H1 (cell line): Measurements from ENCODE around the gene MSI2. TPM values are rescaled to one million over a fixed set of nuclear protein-coding genes. Genes with fewer than 3 reads are reported as not detected.

Experiments used
- CTCF ChIA-PET: fragments of 300-600 bp; sonication (Branson Sonifier 250); formaldehyde crosslinking; loops from one replicate; lab custom pipeline; 2021; ENCODE audit not compliant: partially characterized antibody; lab: Charles Lee
- POLR2A ChIA-PET: fragments of 300-600 bp; sonication (Branson Sonifier 250); formaldehyde crosslinking; loops from one replicate; lab custom pipeline; 2021; ENCODE audit warnings: inconsistent platforms; ENCODE audit not compliant: partially characterized antibody; lab: Charles Lee
- DNase-seq, 2 experiments: peaks; one replicate each; pipeline versions ENCODE4 v3.0.0 to v3.0.0-alpha.2; 2010 to 2022; ENCODE audit warnings: low spot score in 2 of 2, low read depth in 1 of 2, mixed read lengths in 1 of 2
- FAIRE-seq: peaks from 2 replicates; lab custom pipeline; 2011; peaks lifted over from hg19 to GRCh38; lab: Jason Lieb, UNC
- H2AFZ ChIP-seq: 2 replicates; pipeline ENCODE4 v1.8.1; 2012; ENCODE audit warnings: low read length, inconsistent platforms
- H2AK5ac ChIP-seq: 2 replicates; pipeline ENCODE4 v1.6.1; 2013; ENCODE audit warnings: low read depth, low read length
- H2BK120ac ChIP-seq: replicated peaks from 2 replicates; pipeline ENCODE3; 2013; ENCODE audit warnings: low read depth, low read length, inconsistent platforms
- H2BK12ac ChIP-seq: 2 replicates; pipeline ENCODE4 v1.6.1; 2013; ENCODE audit warnings: low read depth, low read length
- H2BK15ac ChIP-seq: 2 replicates; pipeline ENCODE4 v1.6.1; 2013; ENCODE audit warnings: low read length
- H2BK20ac ChIP-seq: 2 replicates; pipeline ENCODE4 v1.6.1; 2013; ENCODE audit warnings: low read length
- H2BK5ac ChIP-seq: 2 replicates; pipeline ENCODE4 v1.6.1; 2013; ENCODE audit warnings: low read depth, low read length
- H3K14ac ChIP-seq: 2 replicates; pipeline ENCODE4 v1.6.1; 2013; ENCODE audit warnings: inconsistent platforms; ENCODE audit not compliant: insufficient read length
- H3K18ac ChIP-seq: 2 replicates; pipeline ENCODE4 v1.6.1; 2013; ENCODE audit warnings: low read length; ENCODE audit errors: extremely low read depth
- H3K23ac ChIP-seq: 2 replicates; pipeline ENCODE4 v1.6.1; 2013; ENCODE audit warnings: inconsistent platforms; ENCODE audit not compliant: insufficient read length
- H3K23me2 ChIP-seq: 2 replicates; pipeline ENCODE4 v1.6.1; 2013; ENCODE audit warnings: low read depth, low read length
- H3K27ac ChIP-seq: 2 replicates; pipeline ENCODE4 v1.6.1; 2011; ENCODE audit warnings: low read depth, low read length, inconsistent platforms
- H3K27me3 ChIP-seq, 4 experiments: replicated peaks in 1 of 4; 1 replicate in 1 of 4; 2 replicates in 3 of 4; pipeline versions ENCODE4 v1.6.1 to v1.8.1; 2011 to 2013; ENCODE audit warnings: low read length in 3 of 4, mild to moderate bottlenecking in 3 of 4, inconsistent platforms in 2 of 4, mixed read lengths in 2 of 4, moderate library complexity in 1 of 4; ENCODE audit not compliant: control insufficient read depth in 3 of 4, insufficient read depth in 3 of 4; ENCODE audit errors: extremely low read depth in 1 of 4
- H3K36me3 ChIP-seq, 4 experiments: 2 replicates each; pipeline versions ENCODE4 v1.6.1 to v1.8.1; 2011 to 2013; ENCODE audit warnings: mild to moderate bottlenecking in 4 of 4, low read length in 3 of 4, moderate library complexity in 2 of 4, control low read depth in 1 of 4, inconsistent platforms in 1 of 4; ENCODE audit not compliant: insufficient read depth in 4 of 4, control insufficient read depth in 2 of 4
- H3K4ac ChIP-seq: replicated peaks from 2 replicates; pipeline ENCODE3; 2013; ENCODE audit warnings: low read length, low read depth, mixed read lengths, inconsistent platforms; ENCODE audit not compliant: insufficient read length
- H3K4me1 ChIP-seq, 4 experiments: replicated peaks in 1 of 4; 1 replicate in 1 of 4; 2 replicates in 3 of 4; pipeline versions ENCODE4 v1.6.1 to v1.8.1; 2011 to 2013; ENCODE audit warnings: low read length in 3 of 4, inconsistent platforms in 2 of 4, mixed read lengths in 1 of 4; ENCODE audit not compliant: insufficient read depth in 4 of 4, control insufficient read depth in 3 of 4
- H3K4me2 ChIP-seq, 2 experiments: 2 replicates each; pipeline versions ENCODE4 v1.6.1 to v1.8.1; 2011 to 2013; ENCODE audit warnings: low read depth in 2 of 2, low read length in 2 of 2, control low read depth in 1 of 2, inconsistent platforms in 1 of 2, mild to moderate bottlenecking in 1 of 2; ENCODE audit not compliant: insufficient read depth in 1 of 2
- H3K4me3 ChIP-seq, 4 experiments: fragments of 200-600, 300-600 bp in 1 of 4; sonication (generic), shearing (Covaris generic), sonication (Bioruptor Twin) in 1 of 4; 2 replicates each; pipeline versions ENCODE4 v1.5.1 to v1.8.1; 2011 to 2016; ENCODE audit warnings: low read length in 4 of 4, low read depth in 3 of 4, control low read depth in 2 of 4, inconsistent platforms in 2 of 4, mild to moderate bottlenecking in 2 of 4, mixed read lengths in 1 of 4, moderate library complexity in 1 of 4; ENCODE audit not compliant: insufficient read depth in 2 of 4; ENCODE audit errors: extremely low read depth in 1 of 4
- H3K56ac ChIP-seq: replicated peaks from 2 replicates; pipeline ENCODE3; 2013; ENCODE audit warnings: low read depth, mild to moderate bottlenecking, mixed read lengths, low read length, inconsistent platforms; ENCODE audit not compliant: insufficient read length
- H3K79me1 ChIP-seq: 2 replicates; pipeline ENCODE4 v1.6.1; 2013; ENCODE audit warnings: low read depth, low read length, control low read depth
- H3K79me2 ChIP-seq, 2 experiments: 2 replicates each; pipeline versions ENCODE4 v1.6.1 to v1.8.1; 2012 to 2013; ENCODE audit warnings: low read length in 2 of 2, mild to moderate bottlenecking in 2 of 2, inconsistent platforms in 1 of 2; ENCODE audit not compliant: insufficient read depth in 2 of 2, control insufficient read depth in 1 of 2
- H3K9ac ChIP-seq, 4 experiments: replicated peaks in 1 of 4; 1 replicate in 1 of 4; 2 replicates in 3 of 4; pipeline versions ENCODE4 v1.6.1 to v1.8.1; 2011 to 2013; ENCODE audit warnings: low read depth in 3 of 4, low read length in 3 of 4, control low read depth in 2 of 4, mild to moderate bottlenecking in 2 of 4, moderate library complexity in 2 of 4, inconsistent platforms in 1 of 4; ENCODE audit errors: extremely low read depth in 1 of 4
- H3K9me3 ChIP-seq, 2 experiments: 2 replicates each; pipeline versions ENCODE4 v1.6.1 to v1.8.1; 2012 to 2013; ENCODE audit warnings: mild to moderate bottlenecking in 2 of 2, moderate library complexity in 2 of 2, control low read depth in 1 of 2, inconsistent platforms in 1 of 2, low read depth in 1 of 2, low read length in 1 of 2, mixed read lengths in 1 of 2; ENCODE audit not compliant: insufficient read depth in 2 of 2
- H4K20me1 ChIP-seq, 2 experiments: replicated peaks in 1 of 2; 2 replicates each; pipeline versions ENCODE3 to v1.8.1; 2011 to 2013; ENCODE audit warnings: inconsistent platforms in 2 of 2, low read length in 2 of 2, mild to moderate bottlenecking in 1 of 2; ENCODE audit not compliant: insufficient read depth in 2 of 2, control insufficient read depth in 1 of 2
- H4K5ac ChIP-seq: 2 replicates; pipeline ENCODE4 v1.6.1; 2013; ENCODE audit warnings: low read length, low read depth, mixed read lengths, inconsistent platforms; ENCODE audit not compliant: insufficient read length
- H4K8ac ChIP-seq: 2 replicates; pipeline ENCODE4 v1.8.0; 2013; ENCODE audit warnings: mild to moderate bottlenecking, moderate library complexity, low read length, inconsistent platforms; ENCODE audit not compliant: insufficient read depth; ENCODE audit errors: extremely low read depth
- H4K91ac ChIP-seq: replicated peaks from 2 replicates; pipeline ENCODE3; 2013; ENCODE audit warnings: low read length, mixed read lengths, inconsistent platforms; ENCODE audit not compliant: insufficient read length
- BRCA1 ChIP-seq: IDR thresholded peaks from 2 replicates; pipeline ENCODE4 v1.6.1; 2012; ENCODE audit warnings: low read depth, low read length, improper control_type of control experiment
- CTCF ChIP-seq, 3 experiments: IDR thresholded peaks; 1 replicate in 2 of 3; 2 replicates in 1 of 3; pipeline versions ENCODE4 v1.5.1 to v1.6.1; 2011; ENCODE audit warnings: low read length in 3 of 3, mild to moderate bottlenecking in 3 of 3, inconsistent platforms in 2 of 3, low read depth in 1 of 3, moderate library complexity in 1 of 3; ENCODE audit not compliant: insufficient read depth in 1 of 3; ENCODE audit errors: control extremely low read depth in 1 of 3
- RAD21 ChIP-seq, 2 experiments: IDR thresholded peaks in 1 of 2; conservative IDR thresholded peaks in 1 of 2; 2 replicates each; pipeline ENCODE4 v1.6.1; 2011; ENCODE audit warnings: low read depth in 2 of 2, low read length in 2 of 2, improper control_type of control experiment in 1 of 2, inconsistent platforms in 1 of 2, mild to moderate bottlenecking in 1 of 2, moderate library complexity in 1 of 2
- WGBS, 2 experiments: shearing (Covaris generic) in 1 of 2; methylation state at CpG; one replicate each; pipeline versions ENCODE4 v1.1.6 to v1.1.7; 2013 to 2015; ENCODE audit warnings: low lambda C conversion rate in 2 of 2, mixed read lengths in 2 of 2, inconsistent platforms in 1 of 2, low coverage in 1 of 2, missing lambda C conversion rate in 1 of 2; ENCODE audit not compliant: insufficient replicate concordance in 2 of 2, insufficient coverage in 1 of 2, insufficient read length in 1 of 2; ENCODE audit errors: extremely low coverage in 1 of 2, missing lambda C conversion rate in 1 of 2; 5-methylcytosine and 5-hydroxymethylcytosine counted together
- polyA plus RNA-seq, 7 experiments: library from polyadenylated mRNA; depleted of rRNA in 3 of 7; stranded (reverse) in 5 of 7; unstranded in 2 of 7; fragments of >200 nt in 5 of 7; fragments of 200-250 nt in 2 of 7; gene quantifications; 1 replicate in 5 of 7; 2 replicates in 1 of 7; 4 replicates in 1 of 7; pipeline versions ENCODE4 v1.2.1 to v1.2.3, GENCODE V29; 2011 to 2013; ENCODE audit warnings: missing spikeins in 2 of 7, mixed read lengths in 2 of 7
- total RNA-seq: library from RNA; stranded (reverse); fragmentation: NEBNext Ultra II Directional; extraction: Animal tissue kit (Norgen Biotek cat#: 25700); gene quantifications from 2 replicates; pipeline ENCODE4 v1.2.1, GENCODE V29; 2021

Gene MSI2
- total and polyA plus RNA-seq, 2 of the 8 experiments (the other 6 are each of a cell fraction or from before 2014, with no cell fraction given) = 36.7 to 80.6 TPM

GRCh38 chr17:57490890-57491289 is 234.6 kb downstream of the MSI2 start:
- Histone ChIP-seq H2BK120ac (no peak overlapping the region), H2BK5ac (no peak overlapping the region), H3K23ac (no peak overlapping the region), H2BK20ac (no peak overlapping the region), H4K91ac (no peak overlapping the region), H3K14ac (no peak overlapping the region), H3K4me1 (peaks cover 0 to 2% (median under 1%) of the 10 kb centered on the region in 4 experiments; a peak in 3 of 7 replicates), H3K79me2 (peaks cover 0 to 4% of the 10 kb centered on the region in 2 experiments; a peak in 1 of 4 replicates), H3K4me3 (no peak overlapping the region), H3K36me3 (no peaks in the 10 kb centered on the region), H3K4me2 (no peak overlapping the region), H3K79me1 (peaks cover 3% of the 10 kb centered on the region), H4K20me1 (peaks cover 0 to 4% of the 10 kb centered on the region in 2 experiments), H2AFZ (no peak overlapping the region), H3K9ac (no peak overlapping the region), H3K4ac (no peak overlapping the region), H3K27me3 (no peaks in the 10 kb centered on the region), H3K56ac (no peak overlapping the region), H3K23me2 (no peaks in the 10 kb centered on the region), H2BK15ac (no peak overlapping the region), H2BK12ac (no peak overlapping the region), H3K18ac (no peak overlapping the region; the same call in 1 of the 2 replicates), H2AK5ac (no peak overlapping the region), H4K5ac (no peak overlapping the region), H4K8ac (no peak overlapping the region), H3K27ac (no peak overlapping the region), H3K9me3 (no peaks in the 10 kb centered on the region)
- ChIA-PET CTCF (interaction anchor here (1.0 to 2.3 kb wide), 3 partner anchors 12 to 42 kb away, joined by 3 to 8 read pairs (median 5); no protein-coding TSS in a partner anchor), POLR2A (no interaction called here)
- 80% methylated on average over 12 of the region's 12 CpGs; no CpG with 5 or more reads in 1 of the 2 experiments for whole genome bisulfite sequencing, 2 experiments
- DNase-seq (no peak), FAIRE-seq (no peak)
- TF ChIP-seq BRCA1 = no peak
- peak in 1 of 2 experiments; percentile 38; a peak in 2 of 4 replicates for TF ChIP-seq RAD21 (IDR thresholded peaks at IDR 0.05 in 1 of 2, conservative IDR thresholded peaks at IDR 0.05 in 1 of 2; ENCODE audit: low read depth in 2 of 2, low read length in 2 of 2)
- TF ChIP-seq CTCF (IDR thresholded peaks at IDR 0.05; ENCODE audit: control extremely low read depth in 1 of 3, insufficient read depth in 1 of 3, low read depth in 1 of 3, low read length in 3 of 3) = peak; percentile 2 to 29 (median 11); a peak in 3 of 4 replicates
